ENCODE data around the gene BCDIN3D. TPM values are rescaled to one million over a fixed set of nuclear protein-coding genes. Genes with fewer than 3 reads are reported as not detected.

The BCDIN3D gene
- total RNA-seq, 4 donors from 2014 or later = 0.20 to 2.4 (median 2.0) TPM

DNA sequence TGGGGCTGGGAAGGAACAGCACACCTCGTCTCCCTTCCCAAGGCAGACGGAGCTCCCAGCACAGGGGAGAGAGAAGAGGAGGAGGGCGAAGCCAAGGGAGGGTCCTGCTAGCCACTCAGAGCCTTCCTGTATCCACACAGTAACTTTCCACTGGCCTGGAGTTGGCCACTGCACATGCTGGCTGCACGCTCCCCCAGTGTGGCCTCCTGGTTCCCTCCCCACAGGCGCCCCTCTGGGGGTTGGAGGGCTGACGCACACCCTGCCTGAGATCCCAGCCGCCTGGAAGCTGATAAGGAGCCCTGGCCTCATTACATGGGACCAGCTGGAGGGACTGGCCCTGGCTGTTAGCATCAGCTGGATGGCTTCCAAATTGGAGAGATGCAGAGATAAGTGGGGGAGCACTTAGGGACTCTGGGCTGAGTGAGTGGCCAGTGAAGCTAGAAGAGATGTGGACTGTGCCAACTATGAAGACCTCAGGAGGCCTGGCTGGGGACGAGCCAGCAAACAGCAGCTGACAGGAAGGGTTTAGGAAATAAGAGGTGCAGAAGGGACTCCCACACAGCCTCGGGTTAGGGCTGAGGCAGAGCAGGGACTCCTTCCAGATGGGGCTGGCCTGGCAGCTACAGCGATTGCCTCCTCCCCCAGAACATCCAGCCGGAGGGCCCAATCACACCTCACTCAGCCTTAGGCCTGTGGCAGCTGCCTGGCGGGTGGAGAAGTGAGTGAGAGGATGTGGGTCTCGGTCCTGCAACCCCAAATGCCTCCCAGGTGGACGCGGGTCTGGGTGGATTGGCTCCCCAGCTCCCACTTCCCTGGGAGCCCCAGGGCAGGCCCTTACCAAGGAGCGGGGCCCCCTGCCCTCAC is 26.3 kb upstream of the BCDIN3D start:
- in situ Hi-C loops (cut with MboI; ENCODE audit: low pct_ligation_motif_present in 1 of 4, low pct_unique_long_range_greater_than_20kb in 1 of 4, low sequenced_read_pairs in 3 of 4) = loop anchor here in 2 of 4 donors (25.0 kb wide), 1 partner anchor 193 kb away; the partner anchor contains the start of gene ASIC1 (in 2 of the 2)
- Histone ChIP-seq H3K27me3 (no peaks in the 10 kb centered on the region), H3K4me3 (no peak overlapping the region), H3K36me3 (no peaks in the 10 kb centered on the region), H3K27ac (peak overlapping the region; percentile 21 to 57 (median 48)), H3K9me3 (no peaks in the 10 kb centered on the region), H3K4me1 (peaks cover 3 to 19% (median 7%) of the 10 kb centered on the region in 4 donors)
- WGBS, 2 donors (ENCODE audit: low coverage in 1 of 2) = 36 to 40% methylated on average over 1 to 16 of the region's 16 CpGs
- TF ChIP-seq CTCF (IDR thresholded peaks at IDR 0.05) = no peak
- peak in 2 of 3 donors; percentile 9 to 14 for TF ChIP-seq POLR2AphosphoS5 (IDR thresholded peaks at IDR 0.05)
- peak; percentile 46 for DNase-seq
- intact Hi-C loops (cut with DNase I; ENCODE audit: low total_unique reads) = no loop called here

DNA sequence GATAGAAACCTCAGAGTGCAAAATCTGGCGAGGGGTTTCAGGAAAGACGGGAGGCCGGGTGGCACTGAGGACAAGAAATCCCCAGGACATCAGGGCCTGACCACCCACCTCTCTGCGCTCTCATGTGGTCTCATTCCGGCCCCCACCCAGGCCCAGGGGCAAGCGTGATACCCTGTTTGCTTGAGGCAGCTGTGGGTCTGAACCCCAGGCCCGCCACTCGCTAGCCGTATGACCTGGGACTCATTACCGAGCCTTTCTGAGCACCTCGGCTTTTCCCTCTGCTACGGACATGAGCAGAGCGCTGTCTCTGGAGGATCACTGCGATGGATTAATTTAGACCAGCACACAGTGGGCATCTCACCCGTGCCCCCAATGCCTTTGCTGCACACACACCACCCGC is 25.5 kb upstream of the BCDIN3D start:
- intact Hi-C loops (cut with DNase I; ENCODE audit: low total_unique reads) = no loop called here
- Histone ChIP-seq H3K27ac (peak overlapping the region; percentile 21 to 57 (median 38)), H3K9me3 (no peaks in the 10 kb centered on the region), H3K36me3 (no peaks in the 10 kb centered on the region), H3K4me1 (peaks cover 3 to 19% (median 7%) of the 10 kb centered on the region in 4 donors), H3K4me3 (no peak overlapping the region), H3K27me3 (no peaks in the 10 kb centered on the region)
- no peak for DNase-seq
- 90 to 96% methylated on average over 4 to 16 of the region's 16 CpGs for WGBS, 2 donors (ENCODE audit: low coverage in 1 of 2)
- TF ChIP-seq POLR2A (IDR thresholded peaks at IDR 0.05) (no peak), CTCF (IDR thresholded peaks at IDR 0.05) (no peak), EP300 (IDR thresholded peaks at IDR 0.05; ENCODE audit: low read depth) (no peak), POLR2AphosphoS5 (IDR thresholded peaks at IDR 0.05) (no peak)
- in situ Hi-C loops (cut with MboI; ENCODE audit: low pct_ligation_motif_present in 1 of 4, low pct_unique_long_range_greater_than_20kb in 1 of 4, low sequenced_read_pairs in 3 of 4) = loop anchor here in 2 of 4 donors (25.0 kb wide), 1 partner anchor 194 kb away; the partner anchor contains the start of gene ASIC1 (in 2 of the 2)

DNA sequence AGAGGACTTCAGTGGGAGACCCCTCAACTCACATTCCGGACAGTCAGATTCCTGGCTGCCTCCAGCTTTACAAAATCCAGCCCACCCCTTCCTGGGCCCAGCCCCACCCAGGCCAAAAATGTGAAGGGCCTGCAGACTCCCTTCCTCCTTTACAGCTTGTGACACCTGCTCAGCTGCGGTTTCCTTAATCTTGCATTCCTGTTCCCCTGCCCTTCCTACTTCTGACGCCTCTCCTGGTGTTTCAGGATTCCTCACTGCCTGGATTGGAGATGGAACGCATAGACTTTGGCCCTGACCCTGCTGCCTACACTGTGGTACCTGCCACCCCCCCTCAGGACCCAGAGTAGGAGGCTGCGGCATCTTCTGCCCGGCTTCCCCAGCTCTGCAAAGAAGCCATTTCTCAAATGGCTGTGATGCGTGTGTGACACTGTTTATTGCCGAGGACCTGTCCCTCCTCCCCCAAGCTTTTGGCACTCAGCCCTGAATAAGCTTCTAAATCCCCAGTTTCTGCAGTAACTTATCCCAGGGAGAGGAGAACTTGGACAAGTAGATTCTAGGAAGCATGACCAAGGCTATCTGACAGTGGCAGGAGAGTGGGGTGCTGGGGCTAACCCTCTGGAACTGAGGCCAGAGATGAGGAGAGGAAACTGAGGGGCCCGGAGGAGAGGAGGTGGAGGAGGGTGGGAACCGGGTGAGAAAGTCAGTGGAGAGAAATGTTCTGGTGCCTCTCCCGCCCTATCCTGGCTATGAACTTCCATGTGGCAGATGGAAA is 24.9 kb upstream of the BCDIN3D start:
- WGBS, 2 donors (ENCODE audit: low coverage in 1 of 2) = 33 to 40% methylated on average over 6 to 11 of the region's 11 CpGs
- Histone ChIP-seq H3K4me3 (no peak overlapping the region), H3K27ac (peak overlapping the region in 2 of 4 donors; percentile 27 to 57), H3K9me3 (no peaks in the 10 kb centered on the region), H3K36me3 (no peaks in the 10 kb centered on the region), H3K27me3 (no peaks in the 10 kb centered on the region), H3K4me1 (peaks cover 3 to 22% (median 7%) of the 10 kb centered on the region in 4 donors)
- no peak for DNase-seq
- in situ Hi-C loops (cut with MboI; ENCODE audit: low pct_ligation_motif_present in 1 of 4, low pct_unique_long_range_greater_than_20kb in 1 of 4, low sequenced_read_pairs in 3 of 4) (loop anchor here in 2 of 4 donors (25.0 kb wide), 1 partner anchor 195 kb away; the partner anchor contains the start of gene ASIC1 (in 2 of the 2)), intact Hi-C loops (cut with DNase I; ENCODE audit: low total_unique reads) (no loop called here)
- TF ChIP-seq POLR2A (IDR thresholded peaks at IDR 0.05) = no peak
- no peak for TF ChIP-seq POLR2AphosphoS5 (IDR thresholded peaks at IDR 0.05)

DNA sequence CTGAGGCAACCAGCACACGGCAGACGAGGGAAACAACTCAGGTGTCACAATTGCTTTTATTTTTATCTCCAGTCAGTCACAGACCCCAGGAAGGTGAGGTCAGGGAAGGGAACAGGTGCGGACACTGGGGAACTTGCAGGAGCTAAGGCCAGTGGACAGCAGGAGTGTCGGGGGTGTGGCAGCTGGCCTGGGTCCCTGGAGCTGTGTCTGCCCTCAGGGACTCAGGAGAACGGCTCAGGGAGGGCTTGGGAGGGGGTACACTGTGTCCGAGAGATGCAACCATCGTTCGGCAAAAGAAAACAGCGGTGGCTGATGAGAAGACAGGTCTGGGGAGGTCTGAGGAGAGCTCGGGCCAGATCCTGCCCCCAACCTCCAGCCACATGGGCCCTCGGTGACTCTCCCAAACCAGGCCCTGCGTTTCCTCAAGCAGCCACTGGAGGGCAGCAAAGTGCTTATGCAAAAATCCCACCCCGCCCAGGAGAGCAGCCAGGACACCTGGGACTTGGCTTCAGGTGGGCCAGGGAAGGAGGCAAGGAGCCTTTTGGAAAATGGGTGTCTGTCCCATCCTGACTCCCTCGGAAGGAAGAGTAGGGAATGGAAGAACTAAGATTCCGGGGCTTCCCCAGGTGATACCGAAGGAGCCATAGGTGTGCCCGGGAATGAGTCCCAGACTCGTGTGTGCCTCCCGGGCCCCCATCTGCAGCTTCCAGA is 24.1 kb upstream of the BCDIN3D start:
- Histone ChIP-seq H3K9me3 (no peaks in the 10 kb centered on the region), H3K27me3 (no peaks in the 10 kb centered on the region), H3K36me3 (no peaks in the 10 kb centered on the region), H3K4me1 (peaks cover 3 to 22% (median 7%) of the 10 kb centered on the region in 4 donors), H3K27ac (no peak overlapping the region), H3K4me3 (no peak overlapping the region)
- no peak for TF ChIP-seq POLR2AphosphoS5 (IDR thresholded peaks at IDR 0.05)
- peak; percentile 85 to 99 (median 97) for TF ChIP-seq CTCF (IDR thresholded peaks at IDR 0.05)
- 0 to 34% methylated on average over 1 to 19 of the region's 19 CpGs for WGBS, 2 donors (ENCODE audit: low coverage in 1 of 2)
- intact Hi-C loops (cut with DNase I; ENCODE audit: low total_unique reads) = no loop called here
- in situ Hi-C loops (cut with MboI; ENCODE audit: low pct_ligation_motif_present in 1 of 4, low pct_unique_long_range_greater_than_20kb in 1 of 4, low sequenced_read_pairs in 3 of 4) = loop anchor here in 2 of 4 donors (25.0 kb wide), 1 partner anchor 195 kb away; the partner anchor contains the start of gene ASIC1 (in 2 of the 2)
- DNase-seq = peak; percentile 79
